ENCODE measurements around the gene CRYGS.

GRCh38 chr3:186571644-186572013, 27.4 kb upstream of the CRYGS start:
- TF ChIP-seq CTCF (IDR thresholded peaks at IDR 0.05 in 2 of 3, conservative IDR thresholded peaks at IDR 0.05 in 1 of 3; ENCODE audit: borderline replicate concordance in 1 of 3, insufficient read depth in 1 of 3, low read depth in 2 of 3, low read length in 2 of 3) = no peak
- TF ChIP-seq EZH2phosphoT487 (IDR thresholded peaks at IDR 0.05; ENCODE audit: borderline replicate concordance) = no peak
- no peak for TF ChIP-seq POLR2AphosphoS5 (IDR thresholded peaks at IDR 0.05; ENCODE audit: low read depth, low read length)
- no peak for TF ChIP-seq POLR2A (IDR thresholded peaks at IDR 0.05; ENCODE audit: borderline replicate concordance, extremely low read depth, insufficient read depth, insufficient read length)
- no peak for TF ChIP-seq EZH2 (IDR thresholded peaks at IDR 0.05)
- TF ChIP-seq TCF7L2 (IDR thresholded peaks at IDR 0.05; ENCODE audit: borderline replicate concordance, extremely low read depth, insufficient read depth, insufficient read length) = no peak
- TF ChIP-seq MAX (IDR thresholded peaks at IDR 0.05) = no peak
- TF ChIP-seq FOSL1 (IDR thresholded peaks at IDR 0.05; ENCODE audit: low read depth) = no peak
- no peak for TF ChIP-seq CEBPB (IDR thresholded peaks at IDR 0.05; ENCODE audit: low read depth)
- TF ChIP-seq REST (IDR thresholded peaks at IDR 0.05; ENCODE audit: low read depth) = no peak
- TF ChIP-seq SP1 (IDR thresholded peaks at IDR 0.05; ENCODE audit: low read depth) = no peak
- TF ChIP-seq JUND (IDR thresholded peaks at IDR 0.05) = no peak
- no peak for TF ChIP-seq RAD21 (IDR thresholded peaks at IDR 0.05; ENCODE audit: low read depth)

Measured in HCT116 (cell line).